Right hindlimb (tissue), 1 donor: ENCODE measurements around the gene STS.
A peak's percentile ranks its signal among the peaks of the same experiment; 100 is the strongest.

ENCODE experiments used
- DNase-seq: peaks from one replicate; pipeline ENCODE4 v3.0.0-alpha.2; 2018

The STS gene, protein sequence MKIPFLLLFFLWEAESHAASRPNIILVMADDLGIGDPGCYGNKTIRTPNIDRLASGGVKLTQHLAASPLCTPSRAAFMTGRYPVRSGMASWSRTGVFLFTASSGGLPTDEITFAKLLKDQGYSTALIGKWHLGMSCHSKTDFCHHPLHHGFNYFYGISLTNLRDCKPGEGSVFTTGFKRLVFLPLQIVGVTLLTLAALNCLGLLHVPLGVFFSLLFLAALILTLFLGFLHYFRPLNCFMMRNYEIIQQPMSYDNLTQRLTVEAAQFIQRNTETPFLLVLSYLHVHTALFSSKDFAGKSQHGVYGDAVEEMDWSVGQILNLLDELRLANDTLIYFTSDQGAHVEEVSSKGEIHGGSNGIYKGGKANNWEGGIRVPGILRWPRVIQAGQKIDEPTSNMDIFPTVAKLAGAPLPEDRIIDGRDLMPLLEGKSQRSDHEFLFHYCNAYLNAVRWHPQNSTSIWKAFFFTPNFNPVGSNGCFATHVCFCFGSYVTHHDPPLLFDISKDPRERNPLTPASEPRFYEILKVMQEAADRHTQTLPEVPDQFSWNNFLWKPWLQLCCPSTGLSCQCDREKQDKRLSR

DNA sequence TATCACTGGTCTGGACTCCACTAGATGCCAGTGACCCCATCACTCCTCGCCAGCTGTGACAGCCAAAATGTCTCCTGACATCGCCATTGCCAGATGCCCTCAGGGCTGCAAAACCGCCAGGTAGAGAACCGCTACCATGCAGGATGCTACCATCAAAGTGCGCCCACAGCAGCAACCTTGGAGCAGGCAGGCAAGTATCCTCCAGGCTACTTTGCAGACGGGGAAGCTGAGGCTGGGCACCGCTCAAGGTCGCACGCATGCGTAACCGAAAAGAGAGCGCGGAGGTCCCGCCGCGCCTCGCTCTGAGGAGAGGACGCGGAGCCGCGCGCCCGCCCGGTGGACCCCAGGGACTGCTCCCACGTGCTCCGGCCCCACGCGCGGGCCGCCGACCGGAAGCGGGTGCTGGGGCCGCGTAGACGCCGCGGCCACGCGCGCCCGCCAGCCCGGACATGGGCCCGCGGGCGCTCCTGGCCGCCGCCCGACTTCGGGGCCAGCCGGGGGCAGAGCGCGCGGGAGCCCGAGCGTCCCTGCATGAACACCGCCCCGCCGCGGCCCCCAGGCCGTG lies at the start of gene STS:
Gene STS (plus strand): TSS at position 300 of the 565 bp plus-strand sequence. CDS start 105,488 bp downstream, outside the sequence.
- peak; percentile 40 for DNase-seq

DNA sequence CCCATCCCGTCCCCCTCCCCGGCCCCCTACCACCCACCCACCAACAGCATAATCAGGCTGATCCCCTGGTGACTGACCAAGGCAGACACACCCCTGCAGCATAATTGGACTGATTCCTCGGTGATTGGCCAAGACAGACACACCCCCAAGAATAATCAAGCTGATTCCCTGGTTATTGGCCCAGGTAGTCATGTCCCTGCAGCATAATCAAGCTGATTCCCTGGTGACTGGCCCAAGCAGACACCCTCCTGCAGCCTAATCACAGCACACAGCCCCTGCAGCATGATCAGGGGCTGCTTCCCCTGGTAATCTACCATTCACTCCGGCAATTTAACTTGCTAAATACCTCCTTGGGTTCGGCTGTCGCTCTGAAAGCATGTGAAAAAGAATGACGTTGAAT lies 47.5 kb upstream of the STS start:
- no peak for DNase-seq

DNA sequence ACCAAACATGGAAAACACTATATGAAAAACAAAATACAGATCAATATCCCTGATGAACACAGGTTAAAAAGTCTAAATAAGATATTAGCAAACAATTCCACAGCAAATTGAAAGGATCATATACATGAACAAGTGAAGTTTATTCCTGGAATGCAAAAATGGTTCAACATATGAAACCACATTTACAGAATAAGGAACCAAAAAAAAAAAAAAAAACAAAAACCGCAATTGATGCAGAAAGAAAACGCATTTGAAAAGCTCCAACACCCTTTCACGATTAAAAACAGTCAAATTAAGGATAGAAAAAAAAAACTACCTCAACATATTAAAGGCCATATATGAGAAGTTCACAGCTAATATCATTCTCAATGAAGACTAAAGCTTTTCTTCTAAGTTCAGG lies 45.4 kb upstream of the STS start:
- no peak for DNase-seq

DNA sequence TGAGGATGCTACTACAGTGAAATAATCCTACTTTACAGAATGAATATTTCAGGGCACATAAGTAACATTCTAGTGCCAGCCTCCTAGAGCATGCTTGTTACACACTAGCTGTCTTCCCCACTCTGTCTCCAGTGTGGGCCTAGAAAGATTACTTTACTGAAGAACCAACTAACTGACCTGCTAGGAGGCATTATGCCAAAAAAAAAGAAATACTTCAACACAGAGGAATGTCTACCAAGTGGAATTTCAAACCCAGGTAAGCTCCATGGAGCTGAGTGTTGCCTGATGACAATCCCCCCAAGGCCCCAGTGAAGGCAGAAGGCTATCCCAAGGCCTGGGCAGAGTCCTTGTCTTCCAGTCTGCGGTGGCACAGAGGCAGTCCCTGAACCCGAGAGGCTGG lies 40.9 kb upstream of the STS start:
- no peak for DNase-seq

DNA sequence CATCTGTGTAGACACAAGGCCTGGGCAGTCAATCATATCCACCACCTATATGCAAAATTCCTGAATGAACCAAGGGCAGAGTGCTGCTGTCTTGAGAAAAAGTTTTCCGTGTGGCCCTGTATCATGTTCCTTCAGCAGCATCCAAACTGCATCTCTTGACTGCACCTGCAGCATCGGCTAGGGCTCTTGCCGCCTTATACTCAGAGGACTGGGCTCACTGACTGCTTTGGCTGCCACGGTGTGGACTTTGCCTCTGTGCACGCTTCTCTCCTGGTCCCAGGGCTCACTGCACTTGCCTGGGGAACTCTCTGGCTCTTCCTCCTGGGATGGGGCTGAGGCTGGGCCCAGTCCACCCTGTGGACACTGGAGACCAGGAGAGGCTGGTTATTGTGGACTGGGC lies 39.5 kb upstream of the STS start:
- DNase-seq: no peak

DNA sequence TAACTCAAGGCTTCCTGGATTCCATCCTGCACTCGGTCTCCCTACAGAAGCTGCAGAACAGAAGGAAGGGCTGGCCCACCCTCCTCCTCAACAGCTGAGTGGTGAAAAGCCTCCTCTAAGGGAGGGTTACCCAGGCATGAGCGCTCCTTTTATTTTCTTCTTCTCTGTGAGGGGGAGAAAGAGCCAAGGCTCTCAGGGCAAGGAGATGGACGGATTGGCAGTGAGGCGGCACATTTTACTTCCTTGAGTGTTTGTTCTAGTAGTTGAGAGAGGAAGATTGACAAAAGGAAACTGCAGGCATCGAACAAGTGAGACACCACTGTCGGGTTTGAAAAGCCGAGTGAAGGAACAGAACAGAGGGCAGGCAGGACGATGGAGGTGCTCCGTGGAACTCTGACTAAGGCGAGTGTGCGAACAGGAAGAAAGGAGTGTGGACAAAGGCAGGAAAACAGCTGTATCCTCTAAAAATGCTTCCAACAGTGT lies 38.4 kb upstream of the STS start:
- DNase-seq: no peak

DNA sequence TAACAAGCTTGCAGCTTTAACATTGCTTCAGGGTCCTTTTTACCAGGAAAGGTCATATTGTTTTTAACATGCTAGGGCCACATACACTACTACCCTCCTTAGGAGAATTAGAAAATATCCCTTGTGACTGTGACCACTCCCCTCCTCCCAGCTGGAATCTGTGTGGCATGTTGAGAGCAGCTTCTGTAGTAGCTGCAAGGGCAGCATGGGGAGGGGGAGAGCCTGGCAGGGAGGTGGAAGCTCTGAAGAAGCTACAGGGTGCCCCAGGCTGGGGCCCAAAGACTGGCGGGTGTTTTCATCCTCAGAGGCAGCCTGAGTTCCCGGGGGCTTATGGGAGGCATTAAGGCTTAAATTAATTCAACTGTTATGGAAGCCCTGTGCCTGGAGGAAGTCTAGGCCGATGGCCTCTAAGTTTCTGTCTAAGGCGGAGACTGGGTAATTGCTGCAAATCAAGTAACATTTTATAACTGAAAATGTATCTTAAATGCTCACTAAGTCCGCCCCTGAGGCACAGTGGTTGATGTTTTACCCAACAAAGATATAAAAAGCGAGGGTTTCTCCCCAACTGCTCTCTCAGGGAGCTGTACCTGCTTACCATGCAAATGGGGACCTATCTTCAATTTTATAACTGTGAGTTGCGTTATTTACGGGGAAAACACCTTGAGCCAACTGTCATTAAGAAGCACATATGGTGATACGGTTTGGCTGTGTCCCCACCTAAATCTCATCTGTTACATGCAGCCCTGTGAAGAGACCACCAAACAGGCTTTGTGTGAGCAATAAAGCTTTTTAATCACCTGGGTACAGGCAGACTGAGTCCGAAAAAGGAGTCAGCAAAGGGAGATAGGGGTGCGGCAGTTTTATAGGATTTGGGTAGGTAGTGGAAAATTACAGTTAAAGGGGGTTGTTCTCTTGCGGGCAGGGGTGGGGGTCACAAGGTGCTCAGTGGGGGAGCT lies 37.4 kb upstream of the STS start:
- DNase-seq: no peak

DNA sequence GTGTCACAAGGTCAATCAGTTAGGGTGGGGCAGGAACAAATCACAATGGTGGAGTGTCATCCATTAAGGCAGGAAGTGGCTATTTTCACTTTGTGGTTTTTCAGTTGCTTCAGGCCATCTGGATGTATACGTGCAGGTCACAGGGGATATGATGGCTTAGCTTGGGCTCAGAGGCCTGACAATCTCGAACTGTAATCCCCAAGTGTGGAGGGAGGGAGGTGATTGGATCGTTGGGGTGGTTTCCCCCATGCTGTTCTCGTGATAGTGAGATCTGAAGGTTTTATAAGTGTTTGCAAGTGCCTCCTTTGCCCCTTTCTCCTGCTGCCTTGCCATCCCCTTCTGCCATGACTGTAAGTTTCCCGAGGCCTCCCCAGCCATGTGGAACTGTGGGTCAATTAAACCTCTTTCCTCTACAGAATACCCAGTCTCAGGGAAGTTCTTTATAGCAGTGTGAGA lies 36.7 kb upstream of the STS start:
- no peak for DNase-seq

DNA sequence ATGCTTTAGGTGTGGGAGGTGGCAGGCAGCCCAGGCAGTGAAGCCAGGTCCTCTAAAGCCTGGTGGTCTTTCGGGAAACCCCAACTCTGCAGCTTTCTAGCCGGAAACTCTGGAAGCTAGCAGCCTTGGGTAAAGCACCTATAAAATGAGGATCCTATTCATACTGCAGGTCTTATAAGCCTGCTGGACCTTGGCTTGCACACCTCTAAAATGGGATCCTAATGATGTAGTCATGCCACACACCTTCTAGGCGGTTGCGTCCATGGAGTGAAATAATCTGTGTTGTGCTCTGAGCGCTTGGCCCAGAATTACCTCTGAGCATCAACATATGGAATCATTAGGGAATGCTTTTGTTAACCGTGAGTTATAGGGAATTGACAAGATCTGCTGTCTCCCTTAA lies 36.0 kb upstream of the STS start:
- DNase-seq: no peak

DNA sequence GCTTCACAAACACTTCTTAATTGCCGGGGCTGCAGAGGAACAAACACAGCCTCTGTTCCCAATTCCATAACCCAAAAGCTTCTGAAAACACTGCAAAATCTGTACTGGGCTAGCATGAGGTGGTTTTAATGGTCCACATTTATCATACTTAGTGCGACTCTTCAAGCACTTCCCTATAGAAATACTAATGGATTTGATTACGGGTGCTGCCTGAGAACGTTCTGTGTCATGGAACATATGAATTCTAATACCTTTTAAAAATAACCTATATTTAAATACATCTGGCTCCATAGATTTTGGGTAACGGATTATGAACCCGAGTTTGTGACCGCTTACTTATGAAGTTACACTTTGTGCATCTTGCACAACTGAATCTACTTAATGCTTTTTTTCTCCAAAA lies 35.4 kb upstream of the STS start:
- no peak for DNase-seq

DNA sequence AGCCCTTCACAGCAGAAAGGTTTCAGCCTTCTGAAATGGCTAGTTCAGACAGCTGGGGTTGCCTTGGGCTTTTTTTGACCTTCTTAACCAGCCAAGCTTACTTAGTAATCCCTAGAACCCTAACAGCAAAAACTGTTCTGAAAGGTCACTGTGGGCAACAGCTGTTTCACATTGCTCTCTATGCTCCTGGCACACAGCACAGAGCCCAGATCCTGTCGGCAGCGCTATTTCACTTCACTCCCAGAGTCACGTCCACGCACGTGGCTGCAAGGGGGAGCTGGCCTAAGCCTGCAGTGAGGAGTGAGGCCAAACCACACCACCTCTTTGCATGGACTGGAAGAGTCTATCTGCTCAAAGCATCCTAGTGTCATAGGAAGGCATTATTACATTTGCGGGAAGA lies 32.0 kb upstream of the STS start:
- DNase-seq: peak; percentile 32

DNA sequence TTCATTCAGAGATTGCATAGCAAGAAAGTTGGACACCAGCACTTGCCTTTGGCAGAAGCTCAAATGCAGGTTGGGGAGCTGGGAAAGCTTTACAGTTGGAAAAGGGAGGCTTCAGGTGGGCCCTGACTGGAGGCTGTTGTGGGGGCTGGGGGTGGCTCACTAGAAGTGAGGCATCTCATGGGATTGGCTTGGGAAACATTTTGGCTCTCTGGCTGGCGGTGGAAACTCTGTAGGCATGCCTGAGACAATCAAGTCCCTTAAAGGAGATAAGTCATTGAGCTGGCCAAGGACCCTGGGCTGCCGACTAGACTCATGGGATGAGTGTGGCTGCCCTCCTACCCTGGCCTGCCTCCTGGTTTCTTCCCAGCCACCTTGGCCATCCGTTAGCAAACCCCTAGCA lies 31.4 kb upstream of the STS start:
- DNase-seq: no peak

DNA sequence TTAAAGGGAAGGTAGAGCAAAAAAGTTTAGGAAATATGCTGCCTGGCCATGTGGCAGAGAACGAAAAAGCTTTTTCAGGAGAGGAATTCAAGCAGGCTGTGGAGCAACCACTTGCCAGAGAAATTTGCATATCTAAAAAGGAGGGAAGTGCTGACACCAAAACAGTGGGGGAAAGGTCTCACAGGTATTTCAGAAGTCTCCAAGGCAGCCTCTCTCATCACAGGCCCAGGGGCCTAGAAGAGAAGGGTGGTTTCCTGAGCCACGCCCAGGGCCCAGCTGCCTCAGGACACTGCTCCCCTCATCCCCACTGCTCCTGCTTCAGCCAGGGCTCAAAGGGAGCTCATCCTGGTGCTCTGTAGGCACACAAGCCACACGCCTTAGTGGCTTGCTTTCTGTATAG lies 29.9 kb upstream of the STS start:
- no peak for DNase-seq

DNA sequence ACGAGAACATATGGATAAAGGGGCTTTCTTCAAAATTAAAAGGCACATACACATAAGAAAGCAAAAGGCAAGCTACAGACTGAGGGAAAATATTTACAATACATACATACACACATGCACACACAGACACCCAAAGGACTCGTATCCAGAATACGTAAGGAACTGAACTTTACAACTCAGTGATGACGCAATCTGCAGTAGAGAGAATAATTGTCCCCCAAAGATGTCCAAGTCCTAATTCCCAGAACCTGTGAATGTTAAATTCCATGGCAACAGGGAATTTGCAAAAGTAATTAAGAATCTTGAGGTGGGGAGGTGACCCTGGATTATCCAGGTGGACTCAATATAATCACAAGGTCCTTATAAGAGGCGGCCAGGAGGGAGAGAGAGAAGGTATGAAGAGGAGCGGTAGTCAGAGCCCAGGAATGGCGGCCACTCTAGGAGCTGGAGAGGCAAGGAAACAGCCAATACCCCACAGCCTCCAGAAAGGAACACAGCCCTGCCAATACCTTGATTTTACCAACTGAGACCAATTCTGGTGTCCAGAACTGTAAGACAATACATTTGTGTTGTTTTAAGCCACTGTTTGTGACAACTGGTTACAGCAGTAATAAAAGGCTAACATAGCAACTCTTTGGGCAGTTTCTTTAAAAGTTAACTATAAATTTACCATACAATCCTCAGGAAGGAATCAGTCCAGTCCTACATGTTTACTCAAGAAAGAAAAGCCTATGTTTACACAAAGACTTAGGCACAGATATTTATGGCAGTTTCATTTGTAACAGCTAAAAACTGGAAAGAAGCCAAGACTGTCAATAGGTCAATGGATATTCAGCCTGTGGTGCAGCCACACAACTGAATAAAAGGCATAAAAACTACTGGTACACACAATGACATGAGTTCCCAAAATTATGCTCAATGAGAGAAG lies 27.3 kb upstream of the STS start:
- no peak for DNase-seq

DNA sequence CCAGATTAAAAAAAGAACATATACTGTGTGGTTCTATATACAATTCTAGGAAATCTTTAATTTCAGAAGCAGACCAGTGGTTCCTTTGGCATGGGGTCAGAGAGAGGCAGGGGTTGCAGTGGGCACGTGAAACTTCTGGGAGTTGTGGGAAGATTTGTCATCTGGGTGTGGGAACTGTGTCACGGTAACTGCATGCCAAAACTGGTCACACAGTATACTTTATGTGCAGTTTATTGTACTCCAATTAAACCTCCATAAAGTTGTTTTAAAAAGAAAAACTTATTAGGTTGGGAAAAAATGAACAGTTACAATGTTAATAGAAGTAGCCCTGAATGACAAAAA lies 26.7 kb upstream of the STS start:
- DNase-seq: no peak

DNA sequence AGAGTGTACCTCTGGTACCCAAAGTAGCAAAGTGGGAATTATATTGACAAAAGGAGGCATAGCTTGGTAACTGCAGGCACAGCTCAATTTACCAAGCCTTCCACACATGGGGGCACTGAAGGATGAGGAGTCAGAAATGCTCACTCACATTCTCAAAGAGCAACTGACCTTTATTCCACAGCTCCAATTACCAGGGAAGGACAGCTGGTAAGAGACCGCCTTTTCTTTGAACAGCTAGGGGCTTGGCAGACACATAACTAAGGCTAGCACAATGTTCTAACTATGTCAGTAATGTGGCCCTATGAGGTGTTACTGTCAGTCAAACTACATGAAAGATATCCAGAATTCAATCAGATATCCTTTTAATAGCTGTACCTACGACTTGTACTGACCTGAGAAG lies 20.5 kb upstream of the STS start:
- DNase-seq: no peak

DNA sequence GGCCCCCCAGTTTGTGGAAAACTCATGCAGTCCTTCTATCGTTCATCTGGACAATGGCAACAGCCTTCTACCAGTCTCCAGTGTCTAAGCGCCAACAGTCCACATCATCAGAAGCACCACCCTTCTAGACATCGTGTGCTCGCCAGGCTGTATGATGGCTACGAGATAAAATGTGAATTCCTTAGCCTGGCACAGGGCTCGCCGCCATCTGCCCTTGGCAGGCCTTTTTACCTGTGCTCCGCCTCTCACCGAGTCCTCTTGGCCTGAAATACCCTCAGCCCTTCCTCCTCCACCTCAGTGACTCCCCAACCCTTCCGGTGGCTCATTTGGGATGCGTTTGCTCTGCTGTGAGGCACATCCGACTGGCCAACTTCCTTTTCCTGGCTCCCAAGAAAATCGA lies 15.9 kb upstream of the STS start:
- DNase-seq: no peak

DNA sequence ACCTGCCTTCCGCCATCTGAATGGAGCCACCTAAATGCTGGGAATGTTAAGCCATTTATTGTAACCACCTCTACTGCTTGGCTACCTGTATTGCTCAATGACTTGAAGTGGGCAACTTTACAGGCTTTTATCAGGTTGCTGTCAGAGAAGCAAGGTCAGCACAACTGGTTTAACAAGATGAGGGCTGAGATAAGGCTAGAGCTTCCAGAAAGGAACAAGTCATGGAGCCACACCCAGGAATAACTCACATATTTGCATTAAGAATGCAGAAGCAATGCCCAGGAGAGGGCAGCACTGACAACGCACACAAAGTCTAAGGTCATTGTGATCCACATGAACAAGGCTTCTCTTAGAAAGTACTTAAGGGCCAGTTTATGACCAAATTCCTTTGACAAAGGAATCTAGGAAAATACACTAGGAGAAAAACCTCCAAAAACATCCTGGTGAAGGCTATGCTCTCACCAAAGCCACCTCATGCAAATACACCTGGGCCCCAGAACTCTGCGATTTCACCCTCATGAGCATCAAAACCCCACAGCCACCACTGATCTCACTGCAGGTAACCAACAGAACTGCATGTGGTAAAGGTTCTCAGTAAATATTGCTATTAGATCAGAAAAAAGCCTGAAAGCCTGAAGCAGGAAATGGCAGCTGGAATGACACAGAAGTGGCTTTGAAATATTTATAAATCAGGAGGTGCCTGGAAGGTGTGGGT lies 15.0 kb upstream of the STS start:
- DNase-seq: peak; percentile 31

DNA sequence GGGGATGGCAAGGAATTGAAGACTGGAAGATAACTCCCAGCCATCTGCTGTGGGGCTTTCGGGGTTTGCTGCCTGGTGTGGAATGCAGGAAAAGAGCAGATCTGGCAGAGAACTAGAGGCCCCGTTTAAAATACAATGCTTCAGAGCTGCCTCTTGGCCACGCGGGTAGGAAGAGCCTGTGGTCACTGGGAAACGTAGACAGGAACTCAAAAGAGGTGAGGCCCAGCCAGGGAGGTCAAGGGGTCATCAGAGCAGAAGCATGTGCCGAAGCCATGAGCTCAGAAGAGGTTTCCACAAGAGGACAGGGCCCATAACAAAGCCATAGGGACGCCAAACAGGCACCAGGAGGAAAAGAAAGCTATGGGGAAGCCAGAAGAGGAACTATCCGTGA lies 14.5 kb upstream of the STS start:
- DNase-seq: no peak

DNA sequence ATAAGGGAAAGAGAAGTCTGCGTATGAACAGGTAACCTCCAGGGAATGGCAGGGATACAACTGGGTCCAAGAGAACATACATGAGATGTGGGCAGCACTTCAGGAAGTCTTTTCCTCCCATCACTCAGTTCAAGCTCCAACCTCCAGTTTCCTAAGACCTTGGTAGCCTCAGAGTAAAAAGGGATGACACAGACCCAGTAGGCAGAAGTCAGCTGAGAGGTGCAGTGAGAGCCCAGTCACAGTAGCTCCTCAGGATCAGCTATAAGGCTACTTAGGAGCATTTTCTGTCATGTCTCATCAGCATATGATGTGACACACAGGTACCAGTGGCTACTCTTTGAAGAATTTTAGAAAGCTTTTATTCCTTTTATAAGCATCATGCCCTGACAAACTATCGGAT lies 12.5 kb upstream of the STS start:
- no peak for DNase-seq
